ENCODE results near the gene GRK5. TPM values are rescaled to one million over a fixed set of nuclear protein-coding genes. Genes with fewer than 3 reads are reported as not detected.

GRK5 gene
- total RNA-seq, 1 experiment from 2014 or later, result 1.2 TPM

- Histone ChIP-seq H3K9ac (ENCODE audit: extremely low read depth, insufficient read length, low read length) (no peak overlapping the region), H3K23me2 (ENCODE audit: insufficient read length, low read depth, low read length, poor library complexity, severe bottlenecking) (no peaks in the 10 kb centered on the region), H3K79me1 (ENCODE audit: insufficient read depth, low read depth, low read length, poor library complexity, severe bottlenecking) (no peaks in the 10 kb centered on the region), H3K23ac (ENCODE audit: insufficient read length, low read depth, low read length) (no peak overlapping the region), H2BK5ac (ENCODE audit: insufficient read length, low read length) (no peak overlapping the region), H2AFZ (ENCODE audit: low read length) (no peak overlapping the region), H4K20me1 (ENCODE audit: control insufficient read depth, insufficient read depth, insufficient read length) (no peaks in the 10 kb centered on the region), H2AK5ac (ENCODE audit: insufficient read length, low read length) (no peak overlapping the region), H3K4me2 (ENCODE audit: insufficient read depth, insufficient read length, low read length) (no peak overlapping the region), H3K9me3 (ENCODE audit: control insufficient read depth, low read depth, low read length) (no peaks in the 10 kb centered on the region), H2BK20ac (ENCODE audit: low read depth, low read length, poor library complexity, severe bottlenecking) (no peak overlapping the region), H2BK15ac (ENCODE audit: low read depth, low read length) (no peak overlapping the region), H3K56ac (ENCODE audit: insufficient read length, low read depth, low read length) (no peak overlapping the region), H3K4me1 (ENCODE audit: insufficient read depth, low read length) (no peaks in the 10 kb centered on the region), H2BK12ac (ENCODE audit: insufficient read length, low read depth, low read length) (no peak overlapping the region), H3K4ac (ENCODE audit: low read depth, low read length) (no peak overlapping the region), H2BK120ac (ENCODE audit: low read depth, low read length, poor library complexity, severe bottlenecking) (no peak overlapping the region), H4K91ac (ENCODE audit: insufficient read length, low read depth, low read length) (no peak overlapping the region), H3K18ac (ENCODE audit: insufficient read length, low read depth, low read length) (no peak overlapping the region), H3K14ac (ENCODE audit: insufficient read depth, low read length) (no peak overlapping the region), H4K8ac (replicated peaks; ENCODE audit: insufficient read length, low read depth, low read length) (no peak overlapping the region), H3K79me2 (ENCODE audit: insufficient read depth, low read length) (no peaks in the 10 kb centered on the region), H3K27ac (ENCODE audit: insufficient read length, low read depth, low read length) (no peak overlapping the region), H3T11ph (ENCODE audit: low read length) (no peak overlapping the region), H4K5ac (ENCODE audit: insufficient read length, low read depth, low read length) (no peak overlapping the region), H3K27me3 (ENCODE audit: insufficient read depth, low read length) (no peaks in the 10 kb centered on the region)
- H3K4me1 Mint-ChIP-seq, result 0 out of 4 replicates have a peak, but pooled peaks cover 0 to 3% of the 10 kb centered on the region in 2 experiments
- H3K27ac Mint-ChIP-seq, result no peak overlapping the region
- H3K4me3 Mint-ChIP-seq, result no peak overlapping the region
- peaks cover 2% of the 10 kb centered on the region; the same call in 1 of the 2 replicates for H3K27me3 Mint-ChIP-seq (ENCODE audit: low read depth)
- WGBS (ENCODE audit: extremely low coverage, insufficient read length, low lambda C conversion rate), result no CpG with 5 or more reads among the region's 9 CpGs
- no peaks in the 10 kb centered on the region for H3K36me3 Mint-ChIP-seq (ENCODE audit: insufficient read depth in 1 of 3, low read depth in 3 of 3)
- no peaks in the 10 kb centered on the region for H3K9me3 Mint-ChIP-seq
- TF ChIP-seq CTCF (conservative IDR thresholded peaks at IDR 0.05), result peak; percentile 41; the same call in 2 of the 3 replicates
- no peak for DNase-seq
These were observed 99.2 kb downstream of the GRK5 start for GRCh38 chr10:119306514-119306951.

All from H9 (cell line).